IPS-18c (cell line): Measurements from ENCODE around the gene SP2.

Experiments
- H3K4me3 ChIP-seq: 2 replicates; pipeline ENCODE4 v1.7.0; 2013; ENCODE audit warnings: low read depth, mild to moderate bottlenecking, low read length, moderate library complexity; ENCODE audit not compliant: insufficient read depth
- H3K9me3 ChIP-seq: one replicate; pipeline ENCODE4 v1.6.1; 2013; ENCODE audit warnings: mild to moderate bottlenecking, low read length, moderate library complexity; ENCODE audit not compliant: control insufficient read depth, insufficient read depth

Gene SP2

GRCh38 chr17:47882695-47883588 lies 13.1 kb upstream of the SP2 start:
- no peak overlapping the region for H3K4me3 ChIP-seq
- H3K9me3 ChIP-seq: peaks cover 1% of the 10 kb centered on the region

GRCh38 chr17:47883589-47884426 lies 12.2 kb upstream of the SP2 start:
- Histone ChIP-seq H3K4me3 (no peak overlapping the region), H3K9me3 (no peaks in the 10 kb centered on the region)

- H3K9me3 ChIP-seq: no peaks in the 10 kb centered on the region
- H3K4me3 ChIP-seq: no peak overlapping the region
Observed at GRCh38 chr17:47884427-47884740, 11.7 kb upstream of the SP2 start.

- Histone ChIP-seq H3K9me3 (no peaks in the 10 kb centered on the region), H3K4me3 (no peak overlapping the region)
Observed at GRCh38 chr17:47884905-47885730, 10.9 kb upstream of the SP2 start.

GRCh38 chr17:47888293-47888692 lies 7.7 kb upstream of the SP2 start:
- no peaks in the 10 kb centered on the region for H3K9me3 ChIP-seq
- H3K4me3 ChIP-seq: no peak overlapping the region

- Histone ChIP-seq H3K4me3 (no peak overlapping the region), H3K9me3 (no peaks in the 10 kb centered on the region)
Observed at GRCh38 chr17:47889734-47890529, 6.1 kb upstream of the SP2 start.

- no peaks in the 10 kb centered on the region for H3K9me3 ChIP-seq
- no peak overlapping the region for H3K4me3 ChIP-seq
Observed at GRCh38 chr17:47891545-47892088, 4.4 kb upstream of the SP2 start.

- Histone ChIP-seq H3K9me3 (no peaks in the 10 kb centered on the region), H3K4me3 (peak overlapping the region; percentile 68)
Observed at GRCh38 chr17:47894498-47895346, 1.3 kb upstream of the SP2 start.

- Histone ChIP-seq H3K9me3 (peaks cover 2% of the 10 kb centered on the region), H3K4me3 (peak overlapping the region; percentile 68)
Observed at GRCh38 chr17:47895347-47895855, 635 bp upstream of the SP2 start.

- H3K9me3 ChIP-seq: peaks cover 2% of the 10 kb centered on the region
- peak overlapping the region; percentile 96 for H3K4me3 ChIP-seq
Observed at GRCh38 chr17:47896672-47897490, 845 bp downstream of the SP2 start.

- Histone ChIP-seq H3K4me3 (no peak overlapping the region), H3K9me3 (peaks cover 2% of the 10 kb centered on the region)
Observed at GRCh38 chr17:47897561-47897960, 1.5 kb downstream of the SP2 start.

GRCh38 chr17:47898241-47898640 lies 2.2 kb downstream of the SP2 start:
- Histone ChIP-seq H3K9me3 (peaks cover 2% of the 10 kb centered on the region), H3K4me3 (no peak overlapping the region)

GRCh38 chr17:47899643-47900042 lies 3.6 kb downstream of the SP2 start:
- Histone ChIP-seq H3K9me3 (peaks cover 2% of the 10 kb centered on the region), H3K4me3 (no peak overlapping the region)

- peaks cover 2% of the 10 kb centered on the region for H3K9me3 ChIP-seq
- H3K4me3 ChIP-seq: no peak overlapping the region
Observed at GRCh38 chr17:47901423-47901822, 5.4 kb downstream of the SP2 start.
